IPS-18a (cell line): ENCODE data around the gene CASP7.

Experiments
- H3K27ac ChIP-seq: one replicate; pipeline ENCODE4 v1.5.1; 2013; ENCODE audit warnings: low read length
- H3K27me3 ChIP-seq: one replicate; pipeline ENCODE4 v1.6.1; 2013; ENCODE audit warnings: mild to moderate bottlenecking, low read length; ENCODE audit not compliant: control insufficient read depth, insufficient read depth
- H3K36me3 ChIP-seq: one replicate; pipeline ENCODE4 v1.6.1; 2013; ENCODE audit warnings: low read depth, low read length; ENCODE audit not compliant: control insufficient read depth
- H3K4me1 ChIP-seq: one replicate; pipeline ENCODE4 v1.6.1; 2013; ENCODE audit warnings: low read depth, low read length; ENCODE audit not compliant: control insufficient read depth
- H3K4me3 ChIP-seq: one replicate; pipeline ENCODE4 v1.5.1; 2013; ENCODE audit warnings: low read length
- H3K9ac ChIP-seq: one replicate; pipeline ENCODE4 v1.6.1; 2013; ENCODE audit warnings: mild to moderate bottlenecking, low read length, moderate library complexity
- H3K9me3 ChIP-seq: one replicate; pipeline ENCODE4 v1.6.1; 2013; ENCODE audit warnings: low read depth, low read length; ENCODE audit not compliant: control insufficient read depth

Gene CASP7

GRCh38 chr10:113679463-113680189 lies at the start of gene CASP7:
TSS of gene CASP7 (plus strand) at chr10:113679912. CDS start at chr10:113697494, 17,582 bp downstream.
- Histone ChIP-seq H3K27me3 (peaks cover 15% of the 10 kb centered on the region), H3K36me3 (no peaks in the 10 kb centered on the region), H3K4me3 (peak within 1 kb of the TSS; percentile 80), H3K9ac (peak within 1 kb of the TSS; percentile 68), H3K9me3 (no peaks in the 10 kb centered on the region), H3K4me1 (peaks cover 5% of the 10 kb centered on the region), H3K27ac (no peak within 1 kb of the TSS)

- Histone ChIP-seq H3K27me3 (no peaks in the 10 kb centered on the region), H3K36me3 (no peaks in the 10 kb centered on the region), H3K9ac (no peak overlapping the region), H3K9me3 (no peaks in the 10 kb centered on the region), H3K27ac (no peak overlapping the region), H3K4me1 (peaks cover 9% of the 10 kb centered on the region), H3K4me3 (no peak overlapping the region)
Observed at GRCh38 chr10:113630929-113631533, 48.7 kb upstream of the CASP7 start.

GRCh38 chr10:113631684-113632367 lies 47.9 kb upstream of the CASP7 start:
- H3K4me3 ChIP-seq, result no peak overlapping the region
- peaks cover 9% of the 10 kb centered on the region for H3K4me1 ChIP-seq
- H3K27me3 ChIP-seq, result no peaks in the 10 kb centered on the region
- H3K36me3 ChIP-seq, result no peaks in the 10 kb centered on the region
- H3K9me3 ChIP-seq, result no peaks in the 10 kb centered on the region
- H3K9ac ChIP-seq, result no peak overlapping the region
- no peak overlapping the region for H3K27ac ChIP-seq

- Histone ChIP-seq H3K9me3 (no peaks in the 10 kb centered on the region), H3K27ac (no peak overlapping the region), H3K4me1 (no peaks in the 10 kb centered on the region), H3K4me3 (no peak overlapping the region), H3K9ac (no peak overlapping the region), H3K36me3 (no peaks in the 10 kb centered on the region), H3K27me3 (no peaks in the 10 kb centered on the region)
Observed at GRCh38 chr10:113639966-113640365, 39.7 kb upstream of the CASP7 start.

- no peaks in the 10 kb centered on the region for H3K36me3 ChIP-seq
- no peak overlapping the region for H3K4me3 ChIP-seq
- no peak overlapping the region for H3K27ac ChIP-seq
- H3K27me3 ChIP-seq, result no peaks in the 10 kb centered on the region
- no peak overlapping the region for H3K9ac ChIP-seq
- no peaks in the 10 kb centered on the region for H3K9me3 ChIP-seq
- no peaks in the 10 kb centered on the region for H3K4me1 ChIP-seq
Observed at GRCh38 chr10:113641702-113642101, 38.0 kb upstream of the CASP7 start.

GRCh38 chr10:113643183-113643582 lies 36.5 kb upstream of the CASP7 start:
- H3K27me3 ChIP-seq, result no peaks in the 10 kb centered on the region
- H3K9me3 ChIP-seq, result no peaks in the 10 kb centered on the region
- H3K27ac ChIP-seq, result no peak overlapping the region
- H3K9ac ChIP-seq, result no peak overlapping the region
- H3K36me3 ChIP-seq, result no peaks in the 10 kb centered on the region
- H3K4me1 ChIP-seq, result no peaks in the 10 kb centered on the region
- no peak overlapping the region for H3K4me3 ChIP-seq

GRCh38 chr10:113644185-113645120 lies 35.3 kb upstream of the CASP7 start:
- Histone ChIP-seq H3K9me3 (no peaks in the 10 kb centered on the region), H3K9ac (no peak overlapping the region), H3K36me3 (no peaks in the 10 kb centered on the region), H3K4me1 (no peaks in the 10 kb centered on the region), H3K4me3 (no peak overlapping the region), H3K27me3 (no peaks in the 10 kb centered on the region), H3K27ac (no peak overlapping the region)

GRCh38 chr10:113646336-113647201 lies 33.1 kb upstream of the CASP7 start:
- H3K4me1 ChIP-seq, result no peaks in the 10 kb centered on the region
- H3K27me3 ChIP-seq, result no peaks in the 10 kb centered on the region
- no peaks in the 10 kb centered on the region for H3K36me3 ChIP-seq
- H3K9ac ChIP-seq, result no peak overlapping the region
- H3K4me3 ChIP-seq, result no peak overlapping the region
- H3K9me3 ChIP-seq, result no peaks in the 10 kb centered on the region
- H3K27ac ChIP-seq, result no peak overlapping the region

GRCh38 chr10:113647812-113648211 lies 31.9 kb upstream of the CASP7 start:
- Histone ChIP-seq H3K9ac (no peak overlapping the region), H3K9me3 (no peaks in the 10 kb centered on the region), H3K27me3 (no peaks in the 10 kb centered on the region), H3K4me1 (no peaks in the 10 kb centered on the region), H3K27ac (no peak overlapping the region), H3K36me3 (no peaks in the 10 kb centered on the region), H3K4me3 (no peak overlapping the region)

GRCh38 chr10:113648478-113648877 lies 31.2 kb upstream of the CASP7 start:
- Histone ChIP-seq H3K9ac (no peak overlapping the region), H3K4me1 (no peaks in the 10 kb centered on the region), H3K36me3 (no peaks in the 10 kb centered on the region), H3K4me3 (no peak overlapping the region), H3K9me3 (no peaks in the 10 kb centered on the region), H3K27me3 (no peaks in the 10 kb centered on the region), H3K27ac (no peak overlapping the region)
